GM12873 (cell line): ENCODE measurements around the gene ZMIZ1.

ENCODE experiments used
- CTCF ChIP-seq: IDR thresholded peaks from 2 replicates; pipeline ENCODE4 v1.5.1; 2012; ENCODE audit warnings: low read depth, mild to moderate bottlenecking, moderate library complexity, low read length, control low read depth; ENCODE audit not compliant: insufficient read depth; ENCODE audit errors: missing control alignments

Gene ZMIZ1

GRCh38 chr10:79328147-79328701 is 259.5 kb downstream of the ZMIZ1 start:
- TF ChIP-seq CTCF: no peak

DNA sequence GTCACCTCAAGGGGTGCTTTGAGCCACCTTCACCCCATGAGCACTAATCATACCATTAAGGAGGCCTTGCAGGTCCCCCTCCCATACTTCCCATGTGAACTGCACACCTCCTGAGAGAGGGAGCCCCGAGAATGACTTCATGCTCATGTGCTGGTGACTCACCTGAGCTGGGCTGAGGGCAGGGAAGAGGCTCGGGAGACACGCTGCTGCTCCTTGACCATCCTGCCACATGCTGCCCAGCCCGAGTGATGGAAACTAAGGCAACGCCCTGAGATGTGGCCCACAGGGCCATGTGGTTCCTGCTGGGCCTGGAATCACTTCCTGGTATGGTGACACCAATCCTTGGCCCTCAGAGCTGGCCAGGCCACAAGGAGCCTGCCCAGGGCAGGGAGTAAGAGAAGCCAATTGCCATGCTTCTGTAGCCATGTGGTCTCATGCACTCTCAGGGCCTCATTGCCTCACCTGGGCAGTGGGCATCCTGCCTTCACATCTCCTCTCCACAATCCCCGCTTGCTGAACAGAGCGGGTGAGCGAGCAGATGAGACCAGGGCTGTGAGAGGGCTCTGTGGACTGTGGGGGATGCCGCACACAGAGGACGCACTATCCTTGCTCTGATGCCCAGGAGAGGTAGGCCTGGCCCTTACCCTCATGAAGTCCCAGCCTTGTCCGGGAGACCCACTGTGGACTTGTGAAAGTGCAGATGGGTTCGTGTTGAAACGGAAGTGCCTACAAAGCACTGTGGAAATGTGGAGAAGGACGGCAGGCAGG is 260.2 kb downstream of the ZMIZ1 start:
- TF ChIP-seq CTCF: no peak

GRCh38 chr10:79329529-79329928 is 260.8 kb downstream of the ZMIZ1 start:
- no peak for TF ChIP-seq CTCF

DNA sequence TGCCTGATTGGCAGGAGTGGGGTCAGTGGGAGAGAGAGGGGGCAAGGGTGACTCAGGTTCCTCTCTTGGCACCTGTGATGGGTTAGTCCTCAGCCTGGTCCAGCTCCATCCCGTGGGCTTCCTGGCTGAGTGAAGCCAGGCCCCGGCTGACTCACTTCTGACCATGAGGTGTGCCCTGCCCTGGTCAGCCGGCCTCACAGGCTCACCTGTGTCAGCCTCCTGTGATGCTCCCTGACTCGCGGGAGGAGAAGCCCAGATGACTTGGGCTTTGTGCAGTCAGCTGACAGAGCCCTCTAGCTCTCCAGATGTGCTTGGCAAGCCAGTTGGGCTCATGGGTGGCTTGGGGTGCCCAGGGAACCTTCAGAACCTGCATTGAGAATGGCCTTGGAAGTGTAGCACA is 262.5 kb downstream of the ZMIZ1 start:
- TF ChIP-seq CTCF: no peak

DNA sequence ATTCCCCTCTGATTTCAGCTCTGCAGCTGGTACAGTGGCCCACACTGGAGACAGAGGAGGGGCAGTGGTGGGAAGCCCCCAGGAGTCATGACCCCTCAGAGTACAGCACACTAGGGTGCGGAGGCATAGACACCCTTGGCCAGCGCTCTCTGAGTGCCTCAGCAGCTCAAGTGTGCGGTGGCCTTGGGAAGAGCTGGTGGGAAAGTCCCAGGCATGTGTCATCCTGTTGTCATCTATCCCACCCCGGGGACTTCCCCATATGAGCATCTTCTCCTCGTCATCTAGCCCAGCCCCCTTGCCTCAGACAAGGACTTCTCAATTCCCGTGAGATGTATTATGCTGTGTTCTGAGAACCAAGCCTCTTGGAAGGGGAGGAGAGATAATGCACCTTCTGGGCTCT is 262.9 kb downstream of the ZMIZ1 start:
- no peak for TF ChIP-seq CTCF

DNA sequence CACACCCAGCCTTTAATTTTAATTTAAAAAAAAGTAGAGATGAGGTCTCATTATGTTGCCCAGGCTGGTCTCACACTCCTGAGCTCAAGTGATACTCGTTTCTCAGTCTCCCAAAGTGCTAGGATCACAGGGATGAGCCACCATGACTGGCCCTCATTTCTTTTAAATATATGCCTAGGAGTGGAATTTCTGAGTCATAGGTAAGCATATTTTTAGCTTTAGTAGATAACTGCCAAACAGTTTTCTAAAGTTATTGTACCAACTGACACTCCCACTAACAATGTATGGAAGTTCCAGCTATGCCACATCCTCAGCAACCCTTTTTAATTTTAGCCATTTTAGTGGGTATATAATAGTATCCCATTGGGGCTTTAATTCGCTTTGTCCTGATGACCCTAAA is 264.7 kb downstream of the ZMIZ1 start:
- TF ChIP-seq CTCF: no peak

DNA sequence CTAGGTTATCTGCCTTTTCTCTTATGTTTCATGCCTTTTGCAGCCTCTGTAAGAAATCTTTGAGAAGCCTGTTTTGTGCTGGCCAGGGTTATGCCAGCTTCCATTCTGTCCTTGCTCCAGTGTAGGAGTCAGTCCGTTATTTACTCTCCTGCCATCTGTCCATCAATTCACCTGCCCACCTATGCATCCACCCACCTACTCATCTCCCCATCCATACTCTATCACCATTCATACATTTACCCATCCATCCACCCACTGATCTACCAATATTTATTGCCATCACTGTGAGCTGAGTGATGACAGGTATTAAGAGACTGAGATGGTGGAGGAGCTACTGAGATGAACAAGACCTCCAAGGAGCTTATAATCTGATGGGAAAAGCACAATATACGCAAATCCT is 265.8 kb downstream of the ZMIZ1 start:
- TF ChIP-seq CTCF: no peak
